K562 (cell line): ENCODE measurements around the gene ENDOV. TPM values are rescaled to one million over a fixed set of nuclear protein-coding genes. Genes with fewer than 3 reads are reported as not detected.

Source experiments
- BCL6 ChIP-seq: fragments of 250-450 bp; sonication (Bioruptor Pico); IDR thresholded peaks from 2 replicates; pipeline ENCODE4 v1.4.0; 2020
- BHLHE40 ChIP-seq: IDR thresholded peaks from 2 replicates; pipeline ENCODE4 v1.6.1; 2011; ENCODE audit warnings: low read length, improper control_type of control experiment
- CREM ChIP-seq: IDR thresholded peaks from 2 replicates; pipeline ENCODE4 v1.6.1; 2014; ENCODE audit warnings: antibody characterized with exemption, low read depth
- GABPA ChIP-seq: fragments of 200-800 bp; sonication (Bioruptor generic); conservative IDR thresholded peaks from 2 replicates; pipeline ENCODE4 v1.6.1; 2016; ENCODE audit warnings: low read depth, missing genetic modification characterization, missing compliant biosample characterization
- MIER1 ChIP-seq: fragments of 450-650 bp; IDR thresholded peaks from 2 replicates; pipeline ENCODE4 v1.6.1; 2016; ENCODE audit warnings: antibody characterized with exemption, mild to moderate bottlenecking, low read depth
- PRMT5 ChIP-seq: sonication (generic); formaldehyde crosslinking; IDR thresholded peaks from 2 replicates; pipeline ENCODE4 v1.5.0; 2020; ENCODE audit warnings: missing genetic modification reagents
- SMARCB1 ChIP-seq: IDR thresholded peaks from 2 replicates; pipeline ENCODE4 v1.6.1; 2011; ENCODE audit warnings: improper control_type of control experiment, low read depth; ENCODE audit not compliant: insufficient read length
- ZNF511 ChIP-seq: sonication (generic); formaldehyde crosslinking; IDR thresholded peaks from 2 replicates; pipeline ENCODE4 v1.8.0; 2022; ENCODE audit warnings: mild to moderate bottlenecking, missing genetic modification reagents
- polyA plus RNA-seq, 8 experiments: library from polyadenylated mRNA; depleted of rRNA in 4 of 8; stranded (reverse) in 5 of 8; unstranded in 3 of 8; fragments of >200 nt; fragmentation: Nextera tagmentation in 2 of 8; fragmentation: Illumina TruSeq in 1 of 8; extraction: Ambion mirVana in 2 of 8; extraction: Trizol in 1 of 8; gene quantifications; 2 replicates each; pipeline versions ENCODE4 v1.2.1 to v1.2.3, GENCODE V29; 2011 to 2014; ENCODE audit warnings: inconsistent platforms in 1 of 8, missing spikeins in 1 of 8
- total RNA-seq, 7 experiments: library from RNA; depleted of rRNA in 6 of 7; stranded (reverse); fragments of >200 nt in 6 of 7; fragmentation: Illumina TruSeq in 2 of 7; extraction: Trizol in 2 of 7; gene quantifications; 2 replicates each; pipeline versions ENCODE4 v1.2.1 to v1.2.3, GENCODE V29; 2011 to 2021; ENCODE audit warnings: low replicate concordance in 1 of 7
- TF ChIP-seq, protein P1 (sequence below), 2 experiments: fragments of 450-650 bp in 1 of 2; sonication (generic) in 1 of 2; formaldehyde crosslinking in 1 of 2; IDR thresholded peaks; 2 replicates each; pipeline versions ENCODE4 v1.7.1 to v1.9.0; 2016 to 2022; ENCODE audit warnings: inconsistent platforms in 1 of 2, mild to moderate bottlenecking in 1 of 2, missing genetic modification reagents in 1 of 2

Gene ENDOV
- total and polyA plus RNA-seq, 9 of the 15 experiments (the other 6 are each of a cell fraction or from before 2014, with no cell fraction given), result 1.2 to 8.2 (median 3.7) TPM

DNA sequence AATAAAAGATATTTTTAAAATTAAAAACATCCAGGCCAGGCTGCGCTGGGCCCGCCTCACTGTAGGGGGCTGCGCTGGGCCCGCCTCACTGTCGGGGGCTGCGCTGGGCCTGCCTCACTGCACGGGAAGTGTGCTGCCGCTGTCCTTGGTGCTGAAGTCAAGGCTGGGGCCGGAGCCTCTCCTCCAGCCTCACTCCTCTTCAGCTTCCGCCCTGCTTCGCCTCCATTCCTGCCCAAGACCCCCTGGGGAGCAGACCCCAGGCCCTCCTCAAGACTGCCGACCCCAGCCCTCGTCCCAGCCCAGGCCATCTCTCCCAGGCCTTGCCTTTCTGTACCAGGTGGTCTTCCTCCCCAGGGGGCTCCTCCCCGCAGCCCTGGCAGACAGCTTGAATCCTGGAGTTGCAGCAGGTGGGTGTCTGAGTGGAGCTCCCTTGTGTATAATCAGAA lies 26.2 kb downstream of the ENDOV start (continued):
- TF ChIP-seq, protein P1, sequence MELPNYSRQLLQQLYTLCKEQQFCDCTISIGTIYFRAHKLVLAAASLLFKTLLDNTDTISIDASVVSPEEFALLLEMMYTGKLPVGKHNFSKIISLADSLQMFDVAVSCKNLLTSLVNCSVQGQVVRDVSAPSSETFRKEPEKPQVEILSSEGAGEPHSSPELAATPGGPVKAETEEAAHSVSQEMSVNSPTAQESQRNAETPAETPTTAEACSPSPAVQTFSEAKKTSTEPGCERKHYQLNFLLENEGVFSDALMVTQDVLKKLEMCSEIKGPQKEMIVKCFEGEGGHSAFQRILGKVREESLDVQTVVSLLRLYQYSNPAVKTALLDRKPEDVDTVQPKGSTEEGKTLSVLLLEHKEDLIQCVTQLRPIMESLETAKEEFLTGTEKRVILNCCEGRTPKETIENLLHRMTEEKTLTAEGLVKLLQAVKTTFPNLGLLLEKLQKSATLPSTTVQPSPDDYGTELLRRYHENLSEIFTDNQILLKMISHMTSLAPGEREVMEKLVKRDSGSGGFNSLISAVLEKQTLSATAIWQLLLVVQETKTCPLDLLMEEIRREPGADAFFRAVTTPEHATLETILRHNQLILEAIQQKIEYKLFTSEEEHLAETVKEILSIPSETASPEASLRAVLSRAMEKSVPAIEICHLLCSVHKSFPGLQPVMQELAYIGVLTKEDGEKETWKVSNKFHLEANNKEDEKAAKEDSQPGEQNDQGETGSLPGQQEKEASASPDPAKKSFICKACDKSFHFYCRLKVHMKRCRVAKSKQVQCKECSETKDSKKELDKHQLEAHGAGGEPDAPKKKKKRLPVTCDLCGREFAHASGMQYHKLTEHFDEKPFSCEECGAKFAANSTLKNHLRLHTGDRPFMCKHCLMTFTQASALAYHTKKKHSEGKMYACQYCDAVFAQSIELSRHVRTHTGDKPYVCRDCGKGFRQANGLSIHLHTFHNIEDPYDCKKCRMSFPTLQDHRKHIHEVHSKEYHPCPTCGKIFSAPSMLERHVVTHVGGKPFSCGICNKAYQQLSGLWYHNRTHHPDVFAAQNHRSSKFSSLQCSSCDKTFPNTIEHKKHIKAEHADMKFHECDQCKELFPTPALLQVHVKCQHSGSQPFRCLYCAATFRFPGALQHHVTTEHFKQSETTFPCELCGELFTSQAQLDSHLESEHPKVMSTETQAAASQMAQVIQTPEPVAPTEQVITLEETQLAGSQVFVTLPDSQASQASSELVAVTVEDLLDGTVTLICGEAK (IDR thresholded peaks at IDR 0.05), result peak; percentile 61
- TF ChIP-seq, protein P1 (CRISPR knock-in tag; IDR thresholded peaks at IDR 0.05), result peak; percentile 41; the same call in 1 of the 2 replicates
- TF ChIP-seq BCL6 (CRISPR knock-in tag) (no peak), SMARCB1 (peak; percentile 86), GABPA (tag) (peak; percentile 69), BHLHE40 (peak; percentile 73), CREM (peak; percentile 60), ZNF511 (CRISPR knock-in tag) (peak; percentile 94), MIER1 (peak; percentile 96), PRMT5 (CRISPR knock-in tag) (peak; percentile 91)
